NCI-H2107 treated with DMSO at 0.1 percent for 48 hours (cell line): Measurements from ENCODE around the gene CDK5RAP3.

Source experiments
- DNase-seq: peaks from one replicate; lab custom pipeline; 2025; ENCODE audit not compliant: unreplicated experiment; lab: John Stamatoyannopoulos, UW

Gene CDK5RAP3

GRCh38 chr17:48022901-48023300, 52.0 kb downstream of the CDK5RAP3 start:
- DNase-seq: no peak

GRCh38 chr17:48023400-48024148, 52.7 kb downstream of the CDK5RAP3 start:
- DNase-seq: peak; percentile 43

GRCh38 chr17:48024149-48025039, 53.5 kb downstream of the CDK5RAP3 start:
- no peak for DNase-seq

GRCh38 chr17:48025040-48025903, 54.4 kb downstream of the CDK5RAP3 start:
- DNase-seq: peak; percentile 89

DNA sequence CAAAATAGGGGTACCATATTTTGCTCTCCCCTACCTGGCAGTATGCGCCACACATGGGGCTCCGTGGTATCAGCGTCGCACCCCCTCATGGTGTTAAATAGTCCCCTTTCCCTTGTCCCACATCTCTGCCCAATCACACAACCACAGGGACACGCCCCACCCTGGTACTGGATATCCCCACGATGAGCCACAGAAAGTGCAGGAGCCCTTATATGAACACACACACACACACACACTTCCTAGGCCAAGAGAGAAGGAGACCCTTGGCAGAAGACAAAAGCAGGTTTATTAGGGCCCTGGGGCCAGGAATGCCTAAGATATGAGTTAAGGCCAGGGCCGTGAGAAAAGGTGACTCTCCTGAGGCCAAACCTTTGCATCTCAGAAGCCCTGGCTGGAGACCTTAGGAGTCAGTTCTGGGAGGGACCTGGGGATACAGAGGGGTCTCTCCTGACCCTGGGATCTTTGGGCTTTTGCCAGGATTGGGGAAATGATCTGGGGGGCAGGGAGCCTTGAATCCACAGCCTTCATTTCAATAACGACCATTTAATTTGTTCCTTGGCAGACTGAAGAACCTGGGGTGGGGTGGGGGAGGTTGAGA, 55.1 kb downstream of the CDK5RAP3 start:
- DNase-seq: no peak

DNA sequence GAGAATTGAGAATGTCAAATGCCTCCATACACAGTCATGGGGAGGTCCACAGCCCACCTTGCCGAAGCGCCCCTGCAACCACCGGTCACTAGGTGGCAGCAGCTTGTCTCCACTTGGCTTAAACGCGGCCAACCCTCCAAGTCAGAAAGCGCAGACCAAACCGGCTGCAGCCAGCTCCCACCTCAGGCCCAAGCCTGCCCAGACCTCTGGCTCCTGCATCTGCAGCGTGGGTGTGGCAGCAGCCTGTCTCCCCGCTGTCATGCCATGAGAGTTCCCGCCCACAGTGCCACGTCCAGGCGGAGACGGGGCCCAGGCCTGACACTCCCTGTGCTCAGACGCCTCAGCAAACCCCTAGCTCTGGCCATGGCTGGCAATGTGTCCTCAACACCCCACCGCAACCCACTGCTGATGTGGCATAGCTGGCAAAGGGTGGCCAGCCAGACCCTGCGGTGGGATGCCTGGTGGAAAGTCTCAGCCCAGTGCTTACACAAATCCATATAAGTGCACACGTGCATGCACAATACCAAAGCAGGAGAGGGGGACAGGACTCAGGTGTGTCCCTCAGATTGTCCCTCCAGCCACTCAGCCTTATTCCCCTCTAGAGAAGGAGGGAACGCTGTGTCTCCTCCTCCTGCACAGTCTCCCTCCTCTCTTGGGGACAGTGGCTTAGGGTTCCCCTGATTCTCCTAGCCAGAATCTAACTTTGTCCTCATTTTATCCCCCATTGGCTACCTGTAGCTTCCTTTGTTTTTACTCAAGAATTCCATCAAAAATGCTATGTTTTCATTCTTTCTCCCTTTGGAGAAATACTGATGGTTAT, 55.8 kb downstream of the CDK5RAP3 start:
- DNase-seq: peak; percentile 63

- DNase-seq: no peak
Measured at GRCh38 chr17:48027322-48027981, 56.5 kb downstream of the CDK5RAP3 start.

DNA sequence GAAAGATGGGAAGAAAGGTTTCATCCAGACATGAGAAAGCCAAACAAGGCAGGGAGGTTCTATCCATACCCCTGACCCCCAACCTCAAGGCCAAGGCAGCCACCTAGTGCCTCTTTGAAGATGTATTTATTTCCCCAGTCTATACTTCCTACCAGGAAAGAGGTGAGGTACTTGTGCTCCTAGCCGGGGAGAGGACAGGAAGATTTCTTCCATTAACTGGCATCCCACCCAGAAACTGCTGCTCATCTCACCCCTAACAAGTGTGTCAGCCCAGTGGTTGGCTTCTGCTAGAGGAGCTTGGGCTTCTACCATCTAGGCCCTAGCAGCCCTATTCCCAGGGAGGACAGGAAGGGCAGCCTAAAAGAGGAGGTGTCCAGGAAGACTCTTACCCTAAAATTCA, 57.8 kb downstream of the CDK5RAP3 start:
- no peak for DNase-seq

GRCh38 chr17:48030531-48030930, 59.6 kb downstream of the CDK5RAP3 start:
- DNase-seq: no peak
